ENCODE data around the gene FOXP1.
"Not testable (repeated sequence)": the region's sequence is repeated elsewhere in the genome, so short reads cannot be mapped to it uniquely, and the experiment has no call there.

Gene FOXP1

DNA sequence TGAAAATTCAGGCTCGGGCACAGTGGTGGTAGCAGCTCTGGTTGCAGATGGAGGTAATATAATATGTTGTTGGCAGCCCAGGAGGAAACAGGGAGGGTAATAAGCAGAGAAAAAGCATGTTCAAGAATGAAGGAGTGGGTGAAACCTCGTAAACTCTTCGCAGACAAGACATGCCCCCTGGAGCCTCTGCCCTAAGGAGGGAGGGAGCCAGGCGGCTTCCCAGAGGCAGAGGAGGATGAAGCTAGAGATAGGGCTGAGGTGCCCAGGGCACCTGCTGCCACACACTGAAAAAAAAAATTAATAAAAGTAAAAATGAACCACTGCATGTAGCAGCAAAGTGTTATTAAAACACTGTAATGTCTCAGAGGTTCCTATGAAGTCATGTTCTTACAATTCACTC is 137.3 kb downstream of the FOXP1 start:
- FAIRE-seq = no peak

DNA sequence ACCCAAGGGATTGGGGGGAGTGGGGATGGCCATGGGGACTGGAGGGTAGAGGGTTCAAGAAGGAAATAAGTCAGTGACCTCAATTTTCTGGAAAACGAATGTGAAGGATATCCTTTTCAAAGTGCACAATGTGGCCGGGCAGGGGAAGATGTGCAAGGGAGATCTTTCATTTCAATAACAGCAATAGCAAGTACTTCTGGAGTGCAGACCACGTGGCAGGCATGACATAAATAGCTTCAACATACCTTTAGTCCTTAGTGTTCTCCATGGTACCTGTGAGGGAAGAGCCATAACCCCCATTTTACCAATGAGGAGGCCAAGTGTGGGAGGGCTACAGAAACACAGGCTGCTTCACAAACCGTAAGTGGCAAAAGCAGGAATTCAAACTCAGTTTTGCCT is 138.7 kb downstream of the FOXP1 start:
- FAIRE-seq = no peak

DNA sequence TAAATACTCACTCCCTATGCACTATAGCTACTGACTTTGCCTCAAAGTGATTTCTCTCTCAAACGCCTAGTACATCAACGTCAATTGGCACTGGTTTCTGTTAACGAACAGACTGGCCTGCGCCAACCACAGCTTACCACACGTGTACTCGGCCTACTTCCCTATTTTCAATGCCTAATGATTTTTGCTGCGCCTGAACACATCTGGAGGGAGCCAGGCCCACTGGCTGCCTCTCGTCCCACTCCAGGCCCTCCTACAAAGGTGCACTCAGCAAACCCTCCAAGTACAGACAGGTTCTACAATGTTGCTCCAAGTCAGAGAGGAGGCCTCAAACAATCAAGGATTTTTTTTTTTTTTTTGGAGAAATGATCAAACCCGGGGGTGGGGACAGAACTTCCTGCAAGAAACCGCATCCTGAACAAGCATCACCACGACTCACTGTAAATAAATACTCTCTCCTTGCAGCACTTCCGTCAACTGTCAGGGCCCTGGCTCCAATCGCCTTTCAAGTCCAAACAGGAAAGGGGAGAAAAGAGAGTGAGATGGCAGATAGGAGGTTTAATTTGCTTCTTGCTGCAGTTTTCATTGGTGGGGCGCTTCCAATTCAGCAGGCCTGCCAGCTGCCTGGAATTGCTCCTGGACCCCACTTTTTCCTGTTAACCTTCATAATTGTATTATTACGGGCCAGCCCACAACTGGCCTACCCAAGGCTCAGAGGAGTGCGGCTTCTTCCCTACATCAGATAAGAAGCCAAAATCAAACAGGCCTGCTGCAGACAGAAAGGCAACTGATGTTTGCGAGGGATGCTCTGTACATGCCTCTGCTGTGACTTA is 139.3 kb downstream of the FOXP1 start:
- no peak for FAIRE-seq

DNA sequence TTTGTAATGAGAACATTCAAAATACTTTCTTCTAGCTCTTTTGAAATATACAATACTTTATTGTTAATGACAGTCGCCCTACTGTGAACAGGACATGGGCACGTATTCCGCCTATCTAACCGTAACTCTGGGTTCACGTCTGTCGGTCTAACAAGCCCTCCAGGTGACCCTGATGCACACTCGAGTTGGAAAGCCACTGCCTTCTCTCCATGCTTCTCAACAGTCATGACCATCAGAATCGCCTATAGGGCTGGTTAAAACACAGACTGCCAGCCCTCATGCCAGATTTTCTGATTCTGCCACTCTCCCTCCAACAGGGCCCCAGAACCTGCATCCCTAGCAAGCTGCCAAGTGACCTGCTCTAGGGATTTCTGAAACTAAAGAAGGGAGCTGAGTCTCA is 140.2 kb downstream of the FOXP1 start:
- FAIRE-seq = no peak

DNA sequence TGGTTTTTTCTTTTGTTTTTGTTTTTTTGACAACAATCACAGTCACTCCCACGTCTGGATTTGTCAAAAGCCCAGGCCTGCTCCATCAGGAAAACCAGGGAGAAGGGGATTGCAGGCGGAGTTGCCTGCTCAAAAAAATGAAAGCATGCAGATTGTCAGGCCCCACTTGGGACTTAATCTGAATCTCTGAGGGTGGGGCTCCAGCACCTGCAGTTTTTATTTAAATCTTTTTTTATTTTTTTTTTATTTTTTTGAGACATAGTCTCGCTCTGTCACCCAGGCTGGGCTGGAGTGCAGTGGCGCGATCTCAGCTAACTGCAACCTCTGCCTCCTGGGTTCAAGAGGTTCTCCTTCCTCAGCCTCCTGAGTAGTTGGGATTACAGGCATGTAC is 140.9 kb downstream of the FOXP1 start:
- FAIRE-seq = no peak

DNA sequence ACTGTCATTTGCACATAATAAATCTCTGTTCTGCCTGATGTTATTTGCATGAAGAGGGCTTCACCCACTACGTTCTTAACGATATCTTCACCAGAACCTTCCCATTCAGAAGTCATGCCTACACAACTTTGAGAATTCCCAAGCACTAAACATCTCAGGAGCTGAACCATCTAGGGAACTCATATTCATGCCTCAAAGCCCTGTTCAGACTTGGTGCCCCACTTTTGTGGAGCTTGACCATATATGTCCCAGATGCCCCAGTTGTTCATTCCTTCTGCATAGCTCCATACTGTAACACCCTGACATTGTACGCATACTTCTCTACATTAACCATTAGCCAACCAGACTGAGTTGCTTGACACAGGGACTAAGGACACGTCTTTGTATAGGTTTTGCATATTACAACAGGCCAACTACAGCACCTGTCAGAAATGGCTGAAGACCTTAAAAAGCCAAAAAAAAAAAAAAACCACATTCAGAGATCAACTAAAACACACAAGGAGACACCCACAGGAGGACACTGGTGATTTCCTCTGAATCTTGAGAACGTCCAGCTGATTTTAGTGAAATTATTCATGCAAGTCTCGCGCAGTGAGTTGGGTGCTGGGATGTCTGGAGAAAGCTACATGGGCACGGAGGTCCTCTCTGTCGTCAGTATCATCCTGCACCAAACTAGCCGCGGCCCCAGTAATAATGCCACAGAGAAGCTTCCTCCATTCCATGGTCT is 141.4 kb downstream of the FOXP1 start:
- no peak for FAIRE-seq

DNA sequence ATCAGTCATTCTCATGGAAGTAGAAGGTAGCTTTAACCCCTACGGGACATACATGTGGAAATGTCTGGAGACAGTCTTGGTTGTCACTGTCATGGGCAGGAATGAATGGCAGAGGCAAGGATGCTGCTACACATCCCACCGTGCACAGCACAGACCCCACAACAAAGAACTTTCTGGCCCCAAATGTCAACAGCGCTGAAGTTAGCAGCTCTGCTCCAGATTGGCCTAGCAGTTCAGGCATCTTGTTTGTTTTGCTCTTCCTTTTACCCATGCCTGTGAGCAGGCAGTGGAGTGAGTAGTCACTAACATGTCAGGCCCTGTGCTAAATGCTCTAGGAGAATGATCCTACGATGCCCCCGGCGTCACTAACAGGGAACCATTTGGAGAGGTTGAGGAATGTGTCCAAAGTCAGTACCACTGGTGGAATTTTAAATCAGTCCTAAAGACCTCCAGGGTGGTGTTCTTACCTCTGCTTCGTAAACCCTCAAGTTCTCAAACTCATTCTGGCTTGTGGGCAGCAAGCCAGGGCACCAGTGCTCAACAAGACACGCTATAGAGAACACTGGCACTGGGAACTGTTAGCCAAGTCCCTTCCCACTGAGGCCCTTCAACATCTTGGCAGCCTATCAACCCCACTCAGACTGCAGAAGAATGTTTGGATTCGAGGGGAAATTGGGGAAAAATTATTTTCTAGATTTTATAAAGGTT is 142.2 kb downstream of the FOXP1 start:
- FAIRE-seq = no peak

DNA sequence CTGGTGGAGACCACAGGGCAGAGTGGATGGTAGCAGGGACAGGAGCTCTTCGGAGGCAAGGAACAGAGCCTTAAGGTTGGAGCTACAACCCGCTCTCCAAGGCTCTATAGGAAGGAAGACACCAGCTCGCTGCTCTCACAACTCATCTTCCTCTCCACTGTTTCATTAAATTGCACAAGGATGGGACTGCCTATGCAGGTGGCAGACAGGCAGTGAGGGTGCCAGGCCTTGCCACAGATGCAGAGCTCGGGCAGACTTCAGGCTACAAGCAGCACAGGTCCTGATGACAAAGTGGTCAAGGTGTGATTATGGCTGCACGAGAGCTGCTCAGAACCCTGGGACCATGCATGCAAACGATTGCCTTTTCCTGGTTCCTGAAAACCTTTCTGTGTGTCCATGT is 144.6 kb downstream of the FOXP1 start:
- no peak for FAIRE-seq

DNA sequence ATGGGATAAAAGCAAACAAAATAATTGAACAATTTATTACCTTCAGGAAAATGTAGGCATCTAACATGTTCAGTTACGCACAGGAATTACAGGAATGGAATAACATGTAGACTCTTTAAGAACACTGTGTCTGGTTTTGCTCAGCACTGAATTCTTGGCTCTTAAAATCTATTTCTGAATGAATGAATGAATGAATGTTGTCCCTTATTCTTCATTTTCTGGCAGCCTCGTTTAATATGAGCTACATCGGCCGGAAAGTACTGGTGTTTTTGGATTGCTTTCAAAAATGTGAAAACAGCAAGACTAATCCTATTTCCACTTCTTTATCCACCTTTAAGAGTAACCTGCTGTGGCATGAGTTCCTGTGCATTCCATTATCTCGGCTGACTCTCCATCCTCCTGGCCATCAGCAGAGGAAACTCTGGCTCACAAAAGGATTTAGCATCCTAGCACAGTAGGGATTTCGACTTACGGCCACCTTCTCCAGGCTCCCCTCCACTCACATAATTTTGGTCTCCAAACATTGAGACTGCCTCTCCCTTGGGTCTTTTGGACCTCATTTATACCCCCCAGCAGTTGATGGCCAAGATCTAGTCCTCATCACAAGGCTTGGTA is 145.3 kb downstream of the FOXP1 start:
- FAIRE-seq = no peak

DNA sequence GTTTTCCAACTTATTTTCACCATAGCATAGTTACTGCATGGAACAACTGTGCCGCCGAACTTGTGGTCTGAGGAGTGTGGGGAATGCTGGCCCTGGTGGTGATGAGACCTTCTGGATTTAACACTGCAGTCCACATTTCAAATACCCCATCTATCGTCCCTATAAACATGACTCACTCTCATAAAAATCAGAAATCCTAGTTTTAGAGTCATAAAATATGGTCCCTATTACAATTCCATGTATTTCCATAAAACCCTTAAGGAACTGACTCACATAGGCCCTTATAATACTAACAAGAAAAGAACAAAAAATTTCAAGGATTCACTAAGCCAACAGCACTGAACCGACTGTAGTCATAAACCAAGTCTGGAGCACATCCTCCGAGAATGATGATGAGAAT is 147.2 kb downstream of the FOXP1 start:
- no peak for FAIRE-seq

DNA sequence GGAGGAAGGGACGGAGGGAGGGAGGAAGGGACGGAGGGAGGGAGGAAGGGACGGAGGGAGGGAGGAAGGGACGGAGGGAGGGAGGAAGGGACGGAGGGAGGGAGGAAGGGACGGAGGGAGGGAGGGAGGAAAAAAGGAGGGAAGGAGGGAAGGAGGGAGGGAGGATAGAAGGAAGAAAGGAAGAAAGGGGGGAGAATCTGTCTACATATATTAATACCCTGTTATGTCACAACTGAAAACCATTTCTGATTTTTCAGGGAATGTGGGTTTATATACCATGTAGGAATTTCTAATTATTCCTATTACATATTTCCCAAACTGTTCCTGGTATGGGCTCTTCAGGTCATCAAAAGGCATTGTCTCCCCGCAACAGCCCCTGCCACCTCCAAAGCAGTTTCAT is 147.7 kb downstream of the FOXP1 start:
- not testable (repeated sequence) for FAIRE-seq

DNA sequence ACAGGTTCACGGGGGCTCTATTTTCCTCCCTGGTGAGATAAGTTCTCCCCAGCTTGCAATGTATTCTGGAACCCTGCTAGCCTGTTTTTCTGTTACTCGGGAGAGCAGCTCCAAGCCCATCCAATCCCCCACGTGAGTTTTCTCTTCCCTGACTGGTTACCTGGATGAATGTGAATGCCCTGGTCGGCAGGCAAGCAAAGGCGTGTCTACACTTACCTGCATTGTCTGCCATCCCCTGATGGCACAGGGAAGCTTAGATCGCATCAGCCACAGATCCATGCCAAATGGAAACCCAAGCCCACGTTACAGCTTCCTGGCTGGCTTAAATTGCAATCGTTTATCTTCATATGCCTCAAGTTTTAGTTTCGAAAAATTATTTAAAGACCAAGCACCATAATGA is 149.9 kb downstream of the FOXP1 start:
- FAIRE-seq = no peak

DNA sequence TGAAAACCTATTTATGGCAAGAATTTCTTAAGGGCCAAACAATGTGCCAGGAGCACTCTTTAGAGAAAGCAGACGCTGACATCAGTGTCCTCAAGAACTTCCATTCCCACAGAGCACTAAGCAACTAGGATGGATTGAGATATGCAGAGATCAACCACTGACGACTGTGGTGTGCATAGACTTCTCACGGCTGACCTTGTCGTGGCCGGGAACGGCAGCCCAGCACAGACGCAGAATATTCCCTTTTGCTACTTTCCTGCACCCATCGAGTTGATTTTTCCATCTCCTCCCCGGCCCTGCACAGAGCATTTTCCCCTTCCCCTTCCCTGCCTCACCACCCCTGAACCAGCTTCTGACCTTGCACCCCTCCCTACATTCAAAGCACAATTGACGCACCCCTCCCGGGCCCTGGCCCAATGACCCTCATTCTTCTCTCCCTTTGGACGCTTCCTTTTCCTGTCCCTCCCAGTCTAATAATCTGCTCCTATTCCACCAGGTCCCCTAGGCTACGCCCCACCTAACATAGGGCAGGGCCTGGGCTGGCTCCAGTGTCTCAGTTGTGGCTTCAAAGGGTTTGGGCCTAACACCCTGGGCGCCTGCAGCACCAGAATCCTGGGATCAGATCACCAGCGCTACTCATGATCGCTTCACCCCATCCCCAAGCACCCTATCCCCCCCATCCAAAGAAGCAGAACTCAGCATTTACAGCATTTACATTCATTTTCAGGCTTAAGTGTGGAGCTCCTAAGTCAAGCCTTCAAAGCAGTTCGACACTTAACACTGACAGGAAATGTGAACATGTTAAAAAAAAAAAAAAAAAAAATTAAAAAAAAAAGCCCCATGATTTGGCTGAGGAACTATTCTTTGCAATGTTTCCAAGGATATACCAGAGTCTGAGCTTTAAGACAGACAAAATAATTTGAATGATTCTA is 151.2 kb downstream of the FOXP1 start:
- FAIRE-seq = no peak

DNA sequence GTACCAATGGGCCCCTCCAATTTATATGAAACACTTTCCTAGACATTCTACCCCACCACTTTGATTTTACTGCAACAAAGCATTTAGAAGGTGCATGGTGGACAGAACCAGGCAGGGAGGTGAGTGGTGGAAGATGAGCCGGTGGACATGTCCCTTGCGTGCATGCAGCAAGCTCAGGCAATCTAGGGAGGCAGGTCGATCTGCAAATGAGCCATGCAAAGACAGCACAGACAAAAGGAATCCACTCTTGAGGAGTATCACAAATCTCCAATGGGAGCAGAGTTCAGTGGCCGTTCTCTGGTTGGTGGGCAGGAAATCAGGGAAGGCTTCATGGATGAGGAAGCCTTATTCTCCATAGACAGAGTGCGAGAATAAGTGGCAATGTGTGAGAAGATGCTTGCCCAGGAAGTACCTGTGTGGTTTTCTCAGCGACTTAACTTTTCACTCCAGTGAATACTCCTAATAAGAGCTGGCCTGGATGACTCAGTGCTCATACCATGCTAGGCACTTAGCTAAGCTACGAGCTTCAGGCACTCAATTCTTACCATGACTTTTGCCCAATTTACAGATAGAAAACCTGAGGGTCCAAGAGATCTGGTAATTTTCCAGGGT is 152.5 kb downstream of the FOXP1 start:
- FAIRE-seq = no peak

DNA sequence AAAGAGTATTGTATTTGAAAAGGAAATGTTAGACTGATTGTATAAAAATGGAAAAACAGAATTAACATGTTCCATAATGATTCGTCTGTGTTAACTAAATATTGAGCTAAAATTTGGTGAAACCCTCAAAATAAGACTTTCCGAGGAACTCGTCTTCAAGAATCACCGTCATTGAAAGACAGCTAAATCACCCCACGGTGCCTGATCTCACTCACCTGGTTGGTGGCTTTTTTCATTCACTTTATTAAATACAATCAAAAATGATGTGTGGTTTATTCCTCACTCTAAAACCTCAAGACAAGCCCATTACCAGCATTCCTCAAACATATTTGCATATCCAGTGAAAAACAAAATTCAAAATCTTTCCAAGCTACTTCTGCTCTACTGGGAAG is 153.9 kb downstream of the FOXP1 start:
- no peak for FAIRE-seq

DNA sequence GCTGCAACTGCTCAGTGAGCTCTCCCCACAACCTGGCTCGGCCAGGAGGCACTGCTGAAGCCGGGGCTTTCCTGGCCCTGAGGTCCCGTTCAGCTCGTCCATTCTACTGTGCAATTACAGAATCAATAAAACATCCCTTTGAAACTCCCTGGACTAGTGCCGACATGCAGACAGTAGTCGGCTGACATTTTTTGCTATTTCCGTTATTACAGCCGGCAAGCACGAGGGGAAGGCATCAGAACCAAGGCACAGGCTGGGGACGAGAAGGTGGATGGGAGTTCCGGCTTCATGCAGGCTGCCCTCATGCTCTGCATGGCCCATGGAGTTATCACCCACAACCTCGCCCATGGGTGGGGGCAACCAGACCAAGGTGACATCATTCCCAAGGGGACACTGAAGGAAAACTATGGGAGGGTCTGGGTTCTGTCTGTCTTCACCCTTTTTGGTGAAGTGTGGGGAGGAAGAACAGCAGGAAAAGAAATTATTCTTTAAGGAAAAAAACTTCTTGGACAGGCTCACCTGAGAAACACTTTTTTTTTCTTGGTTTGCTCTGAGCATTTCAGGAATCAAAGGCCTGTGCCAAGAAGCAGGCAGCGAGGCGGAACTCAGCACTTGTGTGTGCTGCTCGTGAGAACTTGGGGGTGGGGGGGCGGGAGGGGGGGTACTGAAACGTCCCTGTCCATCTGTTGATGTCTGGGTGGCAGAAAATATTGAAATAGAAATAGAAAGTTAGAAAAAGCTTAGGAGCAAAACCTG is 154.5 kb downstream of the FOXP1 start:
- FAIRE-seq = no peak

DNA sequence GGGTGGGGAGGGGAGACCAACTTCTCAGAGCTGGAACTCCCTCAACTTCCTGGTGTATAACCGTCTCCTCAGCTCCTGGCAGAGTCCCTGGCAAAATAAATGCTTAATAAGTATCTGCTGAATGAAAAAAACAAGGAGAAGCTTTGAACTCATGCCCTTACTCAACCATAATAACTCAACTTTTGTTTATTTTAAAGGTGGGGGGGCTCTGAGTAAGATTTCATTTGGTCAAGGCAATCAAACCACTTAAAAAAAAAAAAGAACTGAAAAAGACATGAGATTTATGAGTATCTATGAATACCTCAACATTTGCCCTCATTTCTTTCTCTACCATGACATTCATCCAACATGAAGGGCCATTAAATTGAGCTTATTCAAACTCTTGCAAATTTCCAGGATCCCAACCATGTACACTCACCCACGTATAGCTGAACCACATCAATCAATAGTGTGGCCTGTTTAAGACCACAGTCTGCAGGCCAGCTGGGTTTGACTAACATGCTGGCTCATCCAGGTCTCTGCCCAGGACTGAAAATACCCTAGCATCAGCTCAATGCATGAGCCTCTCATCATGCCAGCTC is 157.9 kb downstream of the FOXP1 start:
- no peak for FAIRE-seq

DNA sequence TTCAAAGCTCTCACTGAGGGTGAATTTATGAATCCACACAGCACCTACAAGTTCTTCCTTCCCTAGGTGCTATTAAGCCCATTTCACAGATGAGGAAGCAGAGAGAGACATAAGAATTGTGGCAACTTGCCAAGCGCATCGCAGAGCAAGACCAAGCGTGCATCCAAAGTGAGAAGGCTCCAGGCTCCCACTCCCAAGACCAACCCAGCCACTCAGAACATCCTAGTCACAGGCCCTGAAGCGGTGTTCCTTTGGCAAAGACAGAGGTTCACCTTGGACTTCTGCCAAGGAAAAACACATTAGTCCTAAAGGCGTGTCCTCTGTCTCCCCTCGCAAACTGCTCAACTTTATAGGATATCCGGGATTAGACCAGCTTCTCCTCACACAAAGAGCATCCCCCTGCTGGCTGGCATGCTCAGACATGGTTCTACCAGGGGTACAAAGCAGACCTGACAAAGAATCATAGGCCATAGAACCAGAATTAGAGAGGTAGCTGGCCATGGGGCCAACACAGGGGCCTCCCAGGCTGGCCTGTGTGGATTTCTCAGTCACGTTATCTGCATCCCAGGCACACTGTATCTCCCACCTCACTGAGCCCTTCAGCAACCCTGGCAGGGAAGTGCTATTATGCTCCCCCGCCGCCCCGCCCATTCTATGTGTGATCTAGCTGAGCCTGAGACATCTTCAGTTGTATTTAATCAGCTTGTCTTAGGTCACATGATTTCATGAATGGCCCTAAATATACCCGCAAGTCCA is 160.2 kb downstream of the FOXP1 start:
- no peak for FAIRE-seq

DNA sequence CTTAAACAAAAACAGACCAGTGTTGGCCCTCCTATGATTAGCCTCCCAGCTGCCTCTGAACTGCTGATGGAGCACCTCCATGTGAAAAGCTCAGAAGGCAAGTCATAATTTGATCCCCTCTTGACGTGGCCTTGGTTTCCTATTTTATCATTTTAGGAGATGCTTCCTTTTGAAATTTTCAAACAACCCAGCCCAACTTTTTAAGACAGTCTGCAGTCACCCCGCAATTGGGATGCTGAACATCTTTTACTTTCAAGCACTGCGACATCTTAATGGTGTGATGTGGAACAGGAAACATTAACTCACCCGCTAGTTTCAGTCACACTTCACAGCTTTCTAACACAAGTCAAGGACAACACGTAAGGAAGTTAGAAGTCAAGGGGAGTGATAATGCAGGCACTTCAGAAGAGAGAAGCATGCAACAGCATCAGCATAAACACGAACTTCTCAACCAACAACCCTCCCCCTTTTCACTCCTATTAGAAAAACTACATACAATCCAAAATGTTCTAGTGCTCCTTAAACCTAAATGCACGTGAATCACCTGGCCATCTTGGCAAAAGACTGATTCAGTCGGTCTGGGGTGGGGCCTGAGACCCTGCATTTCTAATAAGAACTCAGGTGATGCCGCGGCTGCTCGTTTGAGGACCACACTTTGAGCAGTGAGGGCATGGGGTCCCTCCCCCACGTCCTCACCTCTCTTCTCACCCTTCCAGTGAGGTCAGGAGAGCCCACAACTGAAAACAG is 161.5 kb downstream of the FOXP1 start:
- no peak for FAIRE-seq
